GM12891 (cell line): ENCODE results near the gene BAZ1A.

ENCODE experiments used
- DNase-seq: peaks from one replicate; pipeline ENCODE4 v3.0.0; 2011; ENCODE audit warnings: low spot score; ENCODE audit not compliant: insufficient read length
- FAIRE-seq: peaks from 2 replicates; lab custom pipeline; 2011; peaks lifted over from hg19 to GRCh38; lab: Jason Lieb, UNC
- PAX5 ChIP-seq: IDR thresholded peaks from 2 replicates; pipeline ENCODE4 v1.6.1; 2011; ENCODE audit warnings: low read length, moderate library complexity, mild to moderate bottlenecking; ENCODE audit not compliant: insufficient read depth, severe bottlenecking
- POLR2A ChIP-seq: IDR thresholded peaks from 2 replicates; pipeline ENCODE4 v1.6.1; 2011; ENCODE audit warnings: low read depth, low read length, control low read depth
- POLR2AphosphoS5 ChIP-seq: IDR thresholded peaks from 2 replicates; pipeline ENCODE4 v1.6.1; 2011; ENCODE audit warnings: low read depth, low read length, control low read depth
- POU2F2 ChIP-seq: IDR thresholded peaks from 2 replicates; pipeline ENCODE4 v1.6.1; 2011; ENCODE audit warnings: low read depth, mild to moderate bottlenecking, control low read depth, low read length, moderate library complexity
- SPI1 ChIP-seq: IDR thresholded peaks from 2 replicates; pipeline ENCODE4 v1.6.1; 2011; ENCODE audit warnings: low read depth, low read length, control low read depth
- TAF1 ChIP-seq: IDR thresholded peaks from 2 replicates; pipeline ENCODE4 v1.6.1; 2011; ENCODE audit warnings: low read depth, low read length, control low read depth

BAZ1A gene

GRCh38 chr14:34858765-34859164 is 16.4 kb downstream of the BAZ1A start:
- DNase-seq (no peak), FAIRE-seq (no peak)
- no peak for TF ChIP-seq POLR2A
- no peak for TF ChIP-seq POLR2AphosphoS5
- TF ChIP-seq PAX5 = no peak
- TF ChIP-seq TAF1 = no peak
- no peak for TF ChIP-seq POU2F2
- TF ChIP-seq SPI1 = no peak

- FAIRE-seq (no peak), DNase-seq (no peak)
- TF ChIP-seq POLR2AphosphoS5 (no peak), SPI1 (0 out of 2 replicates have a peak, but pooled peaks have one; percentile 23)
Measured at GRCh38 chr14:34857689-34858449, 17.3 kb downstream of the BAZ1A start.

- FAIRE-seq = no peak
- TF ChIP-seq SPI1 (no peak), PAX5 (no peak), POLR2AphosphoS5 (no peak)
- no peak for DNase-seq
Measured at GRCh38 chr14:34853041-34853440, 22.1 kb downstream of the BAZ1A start.

GRCh38 chr14:34851395-34851794 is 23.8 kb downstream of the BAZ1A start:
- no peak for FAIRE-seq
- DNase-seq = no peak
- TF ChIP-seq PAX5 (no peak), POLR2AphosphoS5 (no peak), POU2F2 (no peak), SPI1 (no peak), TAF1 (no peak), POLR2A (no peak)

GRCh38 chr14:34845869-34846268 is 29.3 kb downstream of the BAZ1A start:
- FAIRE-seq = no peak
- no peak for TF ChIP-seq POLR2AphosphoS5
- TF ChIP-seq PAX5 = no peak
- TF ChIP-seq TAF1 = no peak
- no peak for TF ChIP-seq POU2F2
- TF ChIP-seq SPI1 = no peak
- no peak for TF ChIP-seq POLR2A
- no peak for DNase-seq

GRCh38 chr14:34843011-34843554 is 32.1 kb downstream of the BAZ1A start:
- TF ChIP-seq POLR2AphosphoS5 (no peak), POLR2A (no peak), SPI1 (no peak), PAX5 (no peak)
- FAIRE-seq = peak; percentile 78
- no peak for DNase-seq

GRCh38 chr14:34837801-34838322 is 37.3 kb downstream of the BAZ1A start:
- DNase-seq (no peak), FAIRE-seq (no peak)
- TF ChIP-seq TAF1 (no peak), SPI1 (no peak), POLR2A (no peak), POU2F2 (no peak), PAX5 (no peak), POLR2AphosphoS5 (no peak)

GRCh38 chr14:34835312-34835711 is 39.8 kb downstream of the BAZ1A start:
- FAIRE-seq (no peak), DNase-seq (no peak)
- TF ChIP-seq POLR2A (no peak), TAF1 (no peak), POLR2AphosphoS5 (no peak), SPI1 (no peak), PAX5 (no peak), POU2F2 (no peak)

- FAIRE-seq (no peak), DNase-seq (no peak)
- TF ChIP-seq SPI1 = no peak
- TF ChIP-seq TAF1 = no peak
- TF ChIP-seq POLR2A = no peak
- no peak for TF ChIP-seq POU2F2
- TF ChIP-seq POLR2AphosphoS5 = no peak
- no peak for TF ChIP-seq PAX5
Measured at GRCh38 chr14:34833549-34834523, 41.3 kb downstream of the BAZ1A start.
